ENCODE results near the gene RELA.

- TF ChIP-seq EZH2 (IDR thresholded peaks at IDR 0.05) (no peak), POLR2AphosphoS5 (IDR thresholded peaks at IDR 0.05; ENCODE audit: borderline replicate concordance, low read depth, low read length) (no peak), FOXP2 (optimal IDR thresholded peaks at IDR 0.05; ENCODE audit: control extremely low read depth, extremely low read length, insufficient read depth) (no peak)
Measured at GRCh38 chr11:65627202-65627601, 35.5 kb downstream of the RELA start.

All from SK-N-MC (cell line).